ENCODE results near the gene SMO.
"Not testable (repeated sequence)": the region's sequence is repeated elsewhere in the genome, so short reads cannot be mapped to it uniquely, and the experiment has no call there.

Gene SMO

DNA sequence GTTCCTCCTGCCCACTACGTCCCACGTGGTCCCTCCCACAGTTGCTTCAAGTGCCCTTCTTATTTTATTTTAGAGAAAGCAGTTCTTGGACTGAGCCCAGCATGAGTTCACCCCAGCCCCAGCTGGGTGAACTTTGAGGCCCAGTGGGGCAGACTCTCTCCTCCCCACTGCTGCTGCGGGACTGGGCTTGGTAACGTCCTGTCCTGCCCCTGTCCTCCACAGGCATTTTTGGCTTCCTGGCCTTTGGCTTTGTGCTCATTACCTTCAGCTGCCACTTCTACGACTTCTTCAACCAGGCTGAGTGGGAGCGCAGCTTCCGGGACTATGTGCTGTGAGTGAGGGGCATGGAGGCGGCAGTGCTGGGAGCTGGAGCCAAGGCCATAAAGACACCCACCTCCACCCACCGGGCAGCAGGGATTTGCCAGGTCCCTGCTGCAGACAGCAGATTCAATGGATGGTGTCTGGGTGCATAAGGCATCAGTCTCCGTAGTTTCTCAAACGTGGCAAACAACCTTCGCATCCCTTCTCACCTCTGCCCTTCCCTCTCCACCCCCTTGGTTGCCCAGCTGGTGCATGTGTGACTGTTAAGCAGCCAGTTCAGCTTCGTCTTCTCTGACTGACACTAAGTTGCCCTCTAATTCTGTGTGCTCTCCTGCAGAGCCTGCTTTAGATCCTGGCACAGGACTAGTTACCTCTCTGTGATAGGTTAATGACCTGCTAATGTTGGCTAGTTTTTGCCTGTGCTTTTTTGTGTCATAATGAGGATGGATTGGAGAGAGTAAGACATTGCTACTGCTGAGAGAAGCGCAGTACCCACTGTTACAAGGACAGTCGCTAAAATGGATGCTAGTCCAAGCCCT is 20.9 kb downstream of the SMO start:
- no peak for DNase-seq (ENCODE audit: low read depth)

DNA sequence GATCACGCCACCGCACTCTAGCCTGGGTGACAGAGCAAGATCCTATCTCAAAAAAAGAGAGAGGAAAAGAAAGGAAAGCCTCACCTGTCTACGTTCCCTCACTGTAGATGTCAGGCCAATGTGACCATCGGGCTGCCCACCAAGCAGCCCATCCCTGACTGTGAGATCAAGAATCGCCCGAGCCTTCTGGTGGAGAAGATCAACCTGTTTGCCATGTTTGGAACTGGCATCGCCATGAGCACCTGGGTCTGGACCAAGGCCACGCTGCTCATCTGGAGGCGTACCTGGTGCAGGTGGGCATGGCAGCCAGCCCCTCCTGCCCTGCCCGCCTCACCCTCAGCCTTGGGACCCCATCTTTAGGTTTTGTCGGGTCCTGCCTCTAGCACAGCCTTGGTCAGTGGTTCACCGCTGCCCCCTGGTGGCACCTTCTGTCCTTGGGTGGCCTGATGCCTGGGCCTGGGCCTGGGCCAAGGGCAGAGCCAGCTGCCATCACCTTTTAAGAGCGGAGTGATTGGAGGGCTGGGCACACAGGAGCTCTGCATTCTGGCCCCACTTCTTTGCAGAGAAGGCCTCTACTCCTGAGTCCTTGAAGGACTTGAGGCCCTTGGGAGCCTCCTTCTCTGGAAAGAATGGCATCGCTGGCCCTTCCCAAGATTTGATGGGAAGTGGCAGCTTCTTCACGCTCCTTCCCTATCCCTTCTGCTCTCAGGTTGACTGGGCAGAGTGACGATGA is 22.0 kb downstream of the SMO start:
- DNase-seq (ENCODE audit: low read depth) = peak; percentile 47

DNA sequence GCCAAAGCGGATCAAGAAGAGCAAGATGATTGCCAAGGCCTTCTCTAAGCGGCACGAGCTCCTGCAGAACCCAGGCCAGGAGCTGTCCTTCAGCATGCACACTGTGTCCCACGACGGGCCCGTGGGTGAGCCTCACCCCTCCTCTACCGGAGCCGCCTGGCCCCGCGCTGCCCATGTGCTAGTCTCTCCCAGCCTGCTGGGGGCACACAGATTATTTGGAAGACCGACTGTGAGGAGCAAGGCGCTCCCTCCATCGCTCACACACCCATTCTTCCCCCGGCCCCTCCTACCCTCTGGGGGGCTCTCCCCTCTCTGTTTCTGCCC is 22.5 kb downstream of the SMO start:
- no peak for DNase-seq (ENCODE audit: low read depth)

DNA sequence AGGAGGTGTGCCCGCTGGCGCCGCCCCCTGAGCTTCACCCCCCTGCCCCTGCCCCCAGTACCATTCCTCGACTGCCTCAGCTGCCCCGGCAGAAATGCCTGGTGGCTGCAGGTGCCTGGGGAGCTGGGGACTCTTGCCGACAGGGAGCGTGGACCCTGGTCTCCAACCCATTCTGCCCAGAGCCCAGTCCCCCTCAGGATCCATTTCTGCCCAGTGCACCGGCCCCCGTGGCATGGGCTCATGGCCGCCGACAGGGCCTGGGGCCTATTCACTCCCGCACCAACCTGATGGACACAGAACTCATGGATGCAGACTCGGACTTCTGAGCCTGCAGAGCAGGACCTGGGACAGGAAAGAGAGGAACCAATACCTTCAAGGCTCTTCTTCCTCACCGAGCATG is 23.7 kb downstream of the SMO start:
- DNase-seq (ENCODE audit: low read depth) = no peak

DNA sequence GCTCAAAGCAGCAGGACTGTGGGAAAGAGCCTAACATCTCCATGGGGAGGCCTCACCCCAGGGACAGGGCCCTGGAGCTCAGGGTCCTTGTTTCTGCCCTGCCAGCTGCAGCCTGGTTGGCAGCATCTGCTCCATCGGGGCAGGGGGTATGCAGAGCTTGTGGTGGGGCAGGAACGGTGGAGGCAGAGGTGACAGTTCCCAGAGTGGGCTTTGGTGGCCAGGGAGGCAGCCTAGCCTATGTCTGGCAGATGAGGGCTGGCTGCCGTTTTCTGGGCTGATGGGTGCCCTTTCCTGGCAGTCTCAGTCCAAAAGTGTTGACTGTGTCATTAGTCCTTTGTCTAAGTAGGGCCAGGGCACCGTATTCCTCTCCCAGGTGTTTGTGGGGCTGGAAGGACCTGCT is 24.2 kb downstream of the SMO start:
- DNase-seq (ENCODE audit: low read depth) = no peak

DNA sequence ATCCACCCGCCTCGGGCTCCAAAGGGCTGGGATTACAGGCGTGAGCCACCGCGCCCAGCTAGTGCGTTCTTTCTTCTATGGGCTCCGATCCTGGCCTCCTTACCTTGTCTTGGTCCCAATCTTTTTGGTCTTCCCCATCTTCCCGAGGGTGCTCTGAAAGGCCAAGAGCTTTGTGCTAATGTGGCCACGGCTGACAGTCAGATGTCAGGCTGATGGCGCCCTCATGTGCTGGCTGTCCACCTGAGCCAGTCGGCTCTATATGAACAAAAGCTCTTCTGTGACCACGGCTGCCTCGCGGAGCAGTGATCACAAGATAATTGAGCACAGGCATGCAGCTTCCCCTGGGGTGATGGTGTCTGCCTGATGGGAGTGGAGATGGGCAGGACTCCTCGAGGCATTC is 25.4 kb downstream of the SMO start:
- DNase-seq (ENCODE audit: low read depth) = no peak

DNA sequence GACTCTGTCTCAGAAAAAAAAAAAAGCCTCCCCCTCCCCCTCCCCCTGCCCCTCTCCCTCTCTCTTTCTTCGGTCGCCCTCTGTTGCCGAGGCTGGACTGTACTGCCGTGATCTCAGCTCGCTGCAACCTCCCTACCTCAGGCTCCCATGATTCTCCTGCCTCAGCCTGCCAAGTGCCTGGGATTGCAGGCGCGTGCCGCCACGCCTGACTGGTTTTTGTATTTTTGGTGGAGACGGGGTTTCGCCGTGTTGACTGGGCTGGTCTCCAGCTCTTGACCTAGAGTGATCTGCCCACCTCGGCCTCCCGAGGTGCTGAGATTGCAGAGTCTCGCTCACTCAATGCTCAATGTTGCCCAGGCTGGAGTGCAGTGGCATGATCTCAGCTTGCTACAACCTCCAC is 27.3 kb downstream of the SMO start:
- not testable (repeated sequence) for DNase-seq (ENCODE audit: low read depth)

DNA sequence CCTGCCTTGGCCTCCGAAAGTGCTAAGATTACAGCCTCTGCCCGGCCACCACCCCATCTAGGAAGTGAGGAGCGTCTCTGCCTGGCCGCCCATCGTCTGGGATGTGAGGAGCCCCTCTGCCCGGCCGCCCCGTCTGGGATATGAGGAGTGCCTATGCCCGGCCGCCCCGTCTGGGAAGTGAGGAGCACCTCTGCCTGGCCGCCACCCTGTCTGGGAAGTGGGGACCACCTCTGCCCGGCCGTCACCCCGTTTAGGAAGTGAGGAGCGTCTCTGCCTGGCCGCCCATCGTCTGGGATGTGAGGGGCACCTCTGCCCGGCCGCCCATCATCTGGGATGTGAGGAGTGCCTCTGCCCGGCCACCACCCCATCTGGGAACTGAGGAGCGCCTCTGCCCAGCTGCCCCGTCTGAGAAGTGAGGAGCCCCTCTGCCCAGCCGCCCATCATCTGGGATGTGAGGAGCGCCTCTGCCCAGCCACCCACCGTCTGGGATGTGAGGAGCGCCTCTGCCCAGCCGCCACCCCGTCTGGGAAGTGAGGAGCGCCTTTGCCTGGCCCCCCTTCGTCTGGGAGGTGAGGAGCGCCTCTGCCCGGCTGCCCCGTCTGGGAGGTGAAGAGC is 27.8 kb downstream of the SMO start:
- not testable (repeated sequence) for DNase-seq (ENCODE audit: low read depth)

DNA sequence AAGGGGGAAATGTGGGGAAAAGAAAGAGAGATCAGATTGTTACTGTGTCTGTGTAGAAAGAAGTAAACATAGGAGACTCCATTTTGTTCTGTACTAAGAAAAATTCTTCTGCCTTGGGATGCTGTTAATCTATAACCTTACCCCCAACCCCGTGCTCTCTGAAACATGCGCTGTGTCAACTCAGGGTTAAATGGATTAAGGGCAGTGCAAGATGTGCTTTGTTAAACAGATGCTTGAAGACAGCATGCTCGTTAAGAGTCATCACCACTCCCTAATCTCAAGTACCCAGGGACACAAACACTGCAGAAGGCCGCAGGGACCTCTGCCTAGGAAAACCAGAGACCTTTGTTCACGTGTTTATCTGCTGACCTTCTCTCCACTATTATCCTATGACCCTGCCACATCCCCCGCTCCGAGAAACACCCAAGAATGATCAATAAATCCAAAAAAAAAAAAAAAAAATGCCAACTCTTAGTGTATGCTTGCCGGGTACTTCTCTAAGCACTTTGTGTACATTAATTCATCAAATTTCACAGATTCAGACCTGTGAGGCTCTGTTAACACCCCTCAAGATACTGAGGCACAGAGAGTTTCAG is 28.5 kb downstream of the SMO start:
- not testable (repeated sequence) for DNase-seq (ENCODE audit: low read depth)

DNA sequence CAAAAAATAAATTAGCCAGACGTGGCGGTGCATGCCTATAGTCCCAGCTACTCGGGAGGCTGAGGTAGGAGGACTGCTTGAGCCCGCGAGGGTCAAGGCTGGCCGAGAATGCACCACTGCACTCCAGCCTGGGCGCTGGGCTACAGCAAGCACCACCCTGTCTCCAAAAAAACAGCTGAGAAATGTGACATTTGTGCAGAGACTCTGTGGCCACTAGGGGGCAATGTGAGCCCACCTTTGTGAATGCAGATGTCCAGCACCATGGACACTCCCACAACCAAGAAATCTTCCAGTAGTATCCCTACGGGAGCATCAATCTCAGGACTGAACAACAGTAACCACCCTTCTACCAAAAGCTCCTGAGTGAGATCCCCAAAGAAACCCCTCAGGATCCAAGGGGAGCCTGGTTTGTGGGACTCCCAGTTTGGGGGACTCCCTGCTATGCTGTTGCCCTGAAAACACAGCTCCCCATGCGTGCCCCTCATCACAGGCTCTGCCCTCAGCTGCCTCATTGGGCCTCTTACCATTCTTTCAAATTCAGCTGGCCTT is 30.2 kb downstream of the SMO start:
- DNase-seq (ENCODE audit: low read depth) = peak; percentile 67

DNA sequence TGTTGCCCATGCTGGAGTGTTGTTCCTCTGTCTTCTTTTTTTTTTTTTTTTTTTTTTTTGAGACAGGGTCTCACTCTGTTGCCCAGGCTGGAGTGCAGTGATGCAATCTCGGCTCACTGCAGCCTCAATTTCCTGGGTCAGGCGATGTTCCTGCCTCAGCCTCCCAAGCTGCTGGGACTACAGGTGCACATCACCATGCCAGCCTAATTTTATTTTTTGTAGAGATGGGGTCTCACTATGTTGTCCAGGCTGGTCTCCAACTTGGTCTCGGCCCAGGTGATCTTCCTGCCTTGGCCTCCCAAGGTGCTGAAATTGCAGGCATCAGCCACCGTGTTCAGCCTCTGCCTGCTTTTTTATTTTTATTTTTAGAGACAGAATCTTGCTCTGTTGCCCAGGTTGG is 30.7 kb downstream of the SMO start:
- DNase-seq (ENCODE audit: low read depth) = not testable (repeated sequence)

DNA sequence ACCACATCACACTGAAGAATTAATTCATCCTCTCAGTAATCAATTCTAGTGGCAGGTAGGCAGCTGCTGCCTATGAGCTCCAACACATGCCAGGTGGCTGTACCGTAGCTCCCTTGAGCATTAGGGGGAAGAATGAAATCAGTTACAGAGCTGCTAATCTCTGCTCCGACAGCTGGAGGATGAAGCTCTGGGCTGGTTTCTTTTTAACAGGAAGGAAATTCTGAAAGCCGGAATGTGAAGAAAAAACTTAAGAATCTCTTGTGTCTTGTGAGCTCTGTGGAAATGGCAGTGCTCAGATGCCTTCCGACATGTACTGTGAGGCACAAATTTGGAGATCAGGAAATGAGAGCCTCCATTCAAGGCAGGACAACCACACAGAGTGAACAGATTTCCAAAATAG is 33.6 kb downstream of the SMO start:
- DNase-seq (ENCODE audit: low read depth) = no peak

DNA sequence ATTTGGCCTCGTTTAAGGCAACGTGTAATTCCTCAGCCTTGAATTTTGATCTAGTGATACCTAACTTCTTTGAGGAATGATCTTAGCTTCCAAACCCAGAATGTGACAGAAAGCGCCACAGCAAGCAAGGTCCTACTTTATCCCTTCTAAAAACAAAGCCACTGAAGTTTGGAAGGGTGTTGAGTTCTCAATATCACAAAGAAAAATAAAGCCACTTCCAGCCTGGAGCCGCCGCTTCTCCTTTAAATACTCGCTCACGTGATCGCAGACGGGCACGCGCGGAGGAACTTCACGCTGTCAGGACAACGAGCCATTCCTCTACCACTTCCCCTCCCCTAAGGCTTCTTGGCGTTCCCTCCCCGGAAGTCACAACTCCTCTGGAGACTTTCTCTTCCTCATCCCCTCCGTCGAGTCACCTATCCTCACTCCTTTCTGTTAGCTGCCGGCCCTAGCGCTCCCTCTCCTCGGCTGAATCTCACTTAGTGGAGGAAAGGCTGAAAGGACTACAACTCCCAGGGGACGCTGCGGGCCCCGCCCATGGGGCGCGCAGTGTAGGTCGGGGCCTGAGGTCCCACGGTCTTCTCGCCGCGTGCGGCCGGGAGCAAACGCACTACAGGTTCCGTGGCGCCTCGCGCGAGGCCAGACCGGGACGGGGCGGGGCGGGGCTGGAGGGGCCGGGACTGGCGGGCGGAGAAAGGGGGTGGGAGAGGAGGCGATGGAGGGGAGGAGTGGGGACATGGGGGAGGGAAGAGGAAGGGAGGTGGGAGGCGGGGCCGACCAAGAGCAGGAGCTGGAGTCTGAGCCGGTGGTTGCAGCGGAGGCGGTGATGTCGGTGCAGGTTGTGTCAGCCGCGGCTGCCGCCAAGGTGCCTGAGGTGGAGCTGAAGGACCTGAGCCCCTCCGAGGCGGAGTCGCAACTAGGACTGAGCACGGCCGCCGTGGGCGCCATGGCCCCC is 36.1 kb downstream of the SMO start, which contains the start of gene AHCYL2:
Gene AHCYL2 (plus strand): TSS at position 780 of the 955 bp plus-strand sequence.
- DNase-seq (ENCODE audit: low read depth) = peak; percentile 95

DNA sequence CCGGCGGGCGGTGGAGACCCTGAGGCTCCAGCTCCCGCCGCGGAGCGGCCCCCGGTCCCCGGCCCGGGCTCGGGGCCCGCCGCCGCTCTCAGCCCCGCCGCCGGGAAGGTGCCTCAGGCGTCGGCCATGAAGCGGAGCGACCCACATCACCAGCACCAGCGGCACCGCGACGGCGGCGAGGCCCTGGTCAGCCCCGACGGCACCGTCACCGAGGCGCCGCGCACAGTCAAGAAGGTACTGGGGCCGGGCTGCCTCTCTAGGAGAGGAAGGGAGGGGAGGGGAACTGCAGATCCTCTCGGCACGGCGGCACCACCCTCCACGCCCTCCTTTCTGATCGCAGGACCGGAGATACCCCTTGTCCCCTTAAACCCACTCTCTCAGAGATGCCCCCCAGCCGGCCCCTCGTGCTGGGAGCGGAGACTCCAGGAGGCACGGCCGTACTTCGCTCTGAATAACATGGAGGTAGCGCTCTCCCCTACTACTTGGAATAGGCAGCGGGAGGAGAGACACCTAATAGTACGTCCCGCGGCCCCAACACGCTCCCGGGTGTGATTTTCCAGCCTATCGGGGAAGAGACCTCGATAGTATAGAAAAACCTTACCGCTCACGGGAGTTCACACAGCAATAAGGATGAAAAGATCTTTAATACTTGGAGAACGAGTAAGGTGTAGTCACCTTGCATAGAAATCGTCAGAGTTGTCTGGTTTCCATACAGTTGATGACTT is 36.9 kb downstream of the SMO start:
- peak; percentile 34 for DNase-seq (ENCODE audit: low read depth)

DNA sequence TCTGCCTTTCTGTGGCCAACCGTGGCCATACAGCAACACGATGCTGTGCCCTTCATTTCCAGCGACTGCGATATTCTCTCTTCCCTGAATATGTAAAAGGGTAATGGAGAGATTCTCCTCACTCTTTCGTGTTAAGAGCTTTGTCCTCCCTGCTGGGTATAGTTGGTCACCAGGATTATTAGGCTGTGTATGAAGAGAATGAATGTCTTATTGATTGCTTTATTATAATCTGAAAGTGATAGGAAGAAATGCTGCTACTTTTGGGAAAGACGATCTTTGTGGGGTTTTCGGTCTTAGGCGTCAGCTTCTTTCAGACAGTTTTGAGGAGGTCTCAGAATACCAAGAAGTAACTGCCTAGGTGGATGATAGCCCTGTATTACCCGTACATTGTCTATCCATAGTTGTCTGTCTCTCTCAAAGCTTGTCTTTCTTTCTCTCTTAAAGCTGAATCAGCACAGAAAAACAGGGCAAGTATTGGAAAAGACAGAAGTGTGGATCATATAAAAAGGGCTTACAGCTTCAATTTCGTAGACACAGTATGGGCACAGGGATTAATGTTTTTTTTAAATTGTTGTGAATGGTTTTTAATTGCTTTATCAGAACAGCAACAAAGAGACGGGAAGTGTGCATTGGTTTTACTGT is 37.6 kb downstream of the SMO start:
- DNase-seq (ENCODE audit: low read depth) = no peak

DNA sequence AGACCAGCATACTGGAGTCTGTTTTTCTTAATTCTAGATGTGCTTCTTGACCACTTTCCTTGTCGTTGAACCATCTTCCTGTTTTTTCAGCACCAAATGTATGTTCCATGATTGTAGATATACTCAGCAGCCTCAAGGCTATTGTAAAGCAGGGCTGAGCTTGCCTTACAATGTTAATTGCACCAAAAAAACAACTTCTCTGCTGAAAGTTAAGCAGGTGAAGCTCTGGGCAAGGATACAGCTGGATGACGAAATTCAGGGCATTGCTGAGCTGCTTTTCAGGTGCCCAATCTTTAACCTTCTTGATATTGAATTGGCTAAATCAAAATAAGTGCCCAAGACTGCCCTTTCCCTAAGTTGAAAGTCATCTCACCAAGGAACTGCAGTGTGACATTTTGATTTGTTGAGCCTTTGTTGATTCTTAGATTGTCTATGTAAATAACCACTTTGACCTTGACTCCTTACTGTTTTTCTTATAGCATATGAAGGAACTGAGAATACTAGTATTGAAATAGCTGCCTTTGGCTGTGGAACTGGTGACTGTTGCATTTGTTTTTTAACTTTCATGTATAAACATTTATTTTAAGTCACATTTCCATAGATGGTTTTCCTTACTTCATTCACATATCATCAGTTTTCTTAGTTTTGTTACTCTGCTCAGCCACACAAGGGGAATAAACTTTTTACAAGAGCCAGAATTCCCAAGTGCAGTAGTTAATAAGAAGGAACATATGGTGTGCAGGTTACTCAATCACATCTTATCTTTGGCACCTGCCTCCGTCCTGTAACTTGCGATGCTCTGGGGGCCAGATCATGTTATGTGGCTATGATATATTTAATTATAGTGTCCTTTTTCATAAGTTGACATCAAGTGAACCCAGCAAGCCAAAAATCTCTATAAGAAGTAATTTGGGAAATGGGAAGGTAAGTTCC is 39.5 kb downstream of the SMO start:
- no peak for DNase-seq (ENCODE audit: low read depth)

DNA sequence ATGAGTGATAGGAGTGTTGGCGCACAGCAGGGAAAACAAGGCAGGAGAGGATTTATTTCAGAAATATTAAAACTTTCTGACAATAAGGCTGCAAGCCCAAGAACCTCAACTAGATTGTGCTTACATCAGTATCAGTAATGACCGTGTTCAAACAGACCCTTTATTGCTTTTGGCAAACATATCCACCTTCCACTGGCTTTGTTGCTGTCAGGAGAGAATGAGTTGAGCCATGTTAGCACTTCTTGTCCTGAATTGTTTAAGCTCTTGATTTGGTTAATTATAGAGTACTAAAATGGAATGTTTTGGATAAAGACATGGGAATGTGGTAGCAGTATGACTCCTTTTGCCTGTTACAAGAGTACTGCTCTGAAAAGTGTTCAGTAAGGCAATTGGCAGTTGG is 40.2 kb downstream of the SMO start:
- DNase-seq (ENCODE audit: low read depth) = no peak

DNA sequence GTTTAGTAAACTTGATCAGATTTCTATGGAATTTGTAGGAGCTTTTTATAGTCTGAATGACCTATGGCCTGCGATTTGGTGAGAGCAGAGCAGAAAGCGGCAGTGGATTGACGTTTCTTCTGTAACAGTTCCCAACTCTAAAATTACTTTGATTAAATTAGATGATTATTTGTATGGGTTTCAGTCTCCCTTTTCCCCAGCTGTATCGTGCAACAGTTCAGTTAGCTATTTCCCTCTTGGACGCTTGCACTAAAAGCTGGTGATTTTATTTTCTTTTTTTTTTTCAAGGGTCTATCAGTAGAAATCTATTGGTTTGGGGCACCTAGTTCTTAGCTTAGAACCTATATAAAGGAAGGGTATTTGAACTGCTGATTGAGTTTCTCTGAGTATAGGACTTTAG is 43.2 kb downstream of the SMO start:
- DNase-seq (ENCODE audit: low read depth) = no peak

DNA sequence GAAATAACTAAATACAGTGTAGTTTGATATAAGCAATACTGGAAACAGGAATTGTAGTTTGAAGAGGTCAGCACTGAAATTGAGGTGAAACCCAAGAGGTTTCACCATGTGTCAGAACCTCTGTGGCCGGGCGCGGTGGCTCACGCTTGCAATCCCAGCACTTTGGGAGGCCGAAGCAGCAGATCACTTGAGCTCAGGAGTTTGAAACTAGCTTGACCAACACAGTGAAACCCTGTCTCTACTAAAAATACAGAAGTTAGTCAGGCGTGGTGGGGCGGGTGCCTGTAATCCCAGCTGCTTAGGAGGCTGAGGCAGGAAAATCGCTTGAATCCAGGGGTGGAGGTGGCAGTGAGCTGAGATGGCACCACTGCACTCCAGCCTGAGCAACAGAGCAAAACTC is 50.1 kb downstream of the SMO start:
- no peak for DNase-seq (ENCODE audit: low read depth)

Measured in stimulated activated CD8-positive, alpha-beta memory T cell treated with anti-CD3 and anti-CD28 coated beads, Interleukin-12 subunit alpha, Interleukin-12 subunit beta, amount 100 ng/mL, for 1 hour (primary cell).